ENCODE measurements around the gene CEMIP. TPM values are rescaled to one million over a fixed set of nuclear protein-coding genes. Genes with fewer than 3 reads are reported as not detected.
"Not testable (repeated sequence)": the region's sequence is repeated elsewhere in the genome, so short reads cannot be mapped to it uniquely, and the experiment has no call there.

Gene CEMIP
- total RNA-seq, 2 donors from 2014 or later, result 1.1 to 1.2 TPM

DNA sequence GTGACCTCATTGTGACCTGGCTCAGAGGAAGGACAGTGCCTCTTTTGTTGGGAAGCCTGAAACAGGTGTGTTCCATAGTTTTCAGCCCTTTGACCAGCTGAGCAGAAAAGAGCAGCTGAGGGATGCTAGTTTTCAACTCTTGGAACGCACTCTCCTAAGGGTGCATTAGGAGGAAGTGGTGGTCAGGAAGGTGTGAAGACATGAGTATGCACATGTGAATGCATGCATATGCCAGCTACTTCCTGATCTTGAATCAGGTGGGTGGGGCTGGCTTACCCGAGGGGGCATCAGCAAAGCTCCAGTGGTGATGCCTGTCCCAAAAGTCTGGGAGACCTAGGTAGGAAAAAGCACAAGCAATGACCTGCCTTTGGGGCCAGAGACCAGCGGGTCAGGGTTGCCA, 23.3 kb upstream of the CEMIP start:
- Histone ChIP-seq H3K36me3 (no peaks in the 10 kb centered on the region), H3K27ac (no peak overlapping the region), H3K27me3 (replicated peaks; ENCODE audit: insufficient read depth) (no peaks in the 10 kb centered on the region), H3K4me3 (no peak overlapping the region), H3K4me1 (ENCODE audit: control insufficient read depth in 1 of 2, low read depth in 2 of 2) (no peaks in the 10 kb centered on the region), H3K9me3 (no peaks in the 10 kb centered on the region)
- TF ChIP-seq, protein P1, sequence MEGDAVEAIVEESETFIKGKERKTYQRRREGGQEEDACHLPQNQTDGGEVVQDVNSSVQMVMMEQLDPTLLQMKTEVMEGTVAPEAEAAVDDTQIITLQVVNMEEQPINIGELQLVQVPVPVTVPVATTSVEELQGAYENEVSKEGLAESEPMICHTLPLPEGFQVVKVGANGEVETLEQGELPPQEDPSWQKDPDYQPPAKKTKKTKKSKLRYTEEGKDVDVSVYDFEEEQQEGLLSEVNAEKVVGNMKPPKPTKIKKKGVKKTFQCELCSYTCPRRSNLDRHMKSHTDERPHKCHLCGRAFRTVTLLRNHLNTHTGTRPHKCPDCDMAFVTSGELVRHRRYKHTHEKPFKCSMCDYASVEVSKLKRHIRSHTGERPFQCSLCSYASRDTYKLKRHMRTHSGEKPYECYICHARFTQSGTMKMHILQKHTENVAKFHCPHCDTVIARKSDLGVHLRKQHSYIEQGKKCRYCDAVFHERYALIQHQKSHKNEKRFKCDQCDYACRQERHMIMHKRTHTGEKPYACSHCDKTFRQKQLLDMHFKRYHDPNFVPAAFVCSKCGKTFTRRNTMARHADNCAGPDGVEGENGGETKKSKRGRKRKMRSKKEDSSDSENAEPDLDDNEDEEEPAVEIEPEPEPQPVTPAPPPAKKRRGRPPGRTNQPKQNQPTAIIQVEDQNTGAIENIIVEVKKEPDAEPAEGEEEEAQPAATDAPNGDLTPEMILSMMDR (IDR thresholded peaks at IDR 0.05), result no peak
- no peak for DNase-seq (ENCODE audit: low spot score)
- ATAC-seq (ENCODE audit: insufficient number of reproducible peaks, low FRiP score, low read depth), result no peak

- Histone ChIP-seq H3K4me3 (no peak overlapping the region), H3K27me3 (replicated peaks; ENCODE audit: insufficient read depth) (no peaks in the 10 kb centered on the region), H3K27ac (no peak overlapping the region), H3K9me3 (no peaks in the 10 kb centered on the region), H3K36me3 (no peaks in the 10 kb centered on the region), H3K4me1 (ENCODE audit: control insufficient read depth in 1 of 2, low read depth in 2 of 2) (no peaks in the 10 kb centered on the region)
- ATAC-seq (ENCODE audit: insufficient number of reproducible peaks, low FRiP score, low read depth), result no peak
- DNase-seq (ENCODE audit: low spot score), result no peak
- TF ChIP-seq, protein P1 (IDR thresholded peaks at IDR 0.05), result no peak
Observed at GRCh38 chr15:80758130-80758745, 20.9 kb upstream of the CEMIP start.

DNA sequence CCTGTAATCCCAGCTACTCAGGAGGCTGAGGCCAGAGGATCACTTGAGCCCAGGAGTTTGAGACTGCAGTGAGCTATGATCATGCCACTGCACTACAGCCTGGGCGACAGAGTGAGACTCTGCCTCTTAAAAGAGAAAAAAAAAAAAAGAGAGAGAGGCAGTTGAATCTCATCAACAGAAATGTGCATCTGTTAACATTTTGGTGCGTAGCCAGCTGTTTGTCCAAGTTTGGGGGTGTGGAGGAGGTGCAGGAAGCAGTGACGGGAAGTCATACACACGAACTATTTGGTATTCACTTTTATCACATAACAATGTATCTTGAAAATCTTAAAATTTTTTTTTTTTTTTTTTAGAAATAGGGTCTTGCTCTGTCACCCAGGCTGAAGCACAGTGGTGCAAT, 18.2 kb upstream of the CEMIP start:
- no peak for DNase-seq (ENCODE audit: low spot score)
- Histone ChIP-seq H3K27me3 (replicated peaks; ENCODE audit: insufficient read depth) (no peaks in the 10 kb centered on the region), H3K4me1 (ENCODE audit: control insufficient read depth in 1 of 2, low read depth in 2 of 2) (no peaks in the 10 kb centered on the region), H3K36me3 (no peaks in the 10 kb centered on the region), H3K4me3 (no peak overlapping the region), H3K9me3 (no peaks in the 10 kb centered on the region), H3K27ac (no peak overlapping the region)
- TF ChIP-seq, protein P1 (IDR thresholded peaks at IDR 0.05), result no peak
- no peak for ATAC-seq (ENCODE audit: insufficient number of reproducible peaks, low FRiP score, low read depth)

- Histone ChIP-seq H3K4me3 (no peak overlapping the region), H3K36me3 (no peaks in the 10 kb centered on the region), H3K27me3 (replicated peaks; ENCODE audit: insufficient read depth) (no peaks in the 10 kb centered on the region), H3K4me1 (ENCODE audit: control insufficient read depth in 1 of 2, low read depth in 2 of 2) (no peaks in the 10 kb centered on the region), H3K9me3 (no peaks in the 10 kb centered on the region), H3K27ac (no peak overlapping the region)
- DNase-seq (ENCODE audit: low spot score), result no peak
- TF ChIP-seq, protein P1 (IDR thresholded peaks at IDR 0.05), result no peak
- no peak for ATAC-seq (ENCODE audit: insufficient number of reproducible peaks, low FRiP score, low read depth)
Observed at GRCh38 chr15:80761754-80762153, 17.4 kb upstream of the CEMIP start.

- H3K4me3 ChIP-seq; H3K9me3 ChIP-seq; ATAC-seq (ENCODE audit: insufficient number of reproducible peaks, low FRiP score, low read depth); H3K27ac ChIP-seq; H3K4me1 ChIP-seq (ENCODE audit: control insufficient read depth in 1 of 2, low read depth in 2 of 2); DNase-seq (ENCODE audit: low spot score); H3K27me3 ChIP-seq (replicated peaks; ENCODE audit: insufficient read depth); H3K36me3 ChIP-seq: not testable (repeated sequence)
Observed at GRCh38 chr15:80763235-80763634, 15.9 kb upstream of the CEMIP start.

- no peaks in the 10 kb centered on the region for H3K4me1 ChIP-seq (ENCODE audit: control insufficient read depth in 1 of 2, low read depth in 2 of 2)
- DNase-seq (ENCODE audit: low spot score), result no peak
- H3K4me3 ChIP-seq, result no peak overlapping the region
- TF ChIP-seq, protein P1 (IDR thresholded peaks at IDR 0.05), result no peak
- H3K36me3 ChIP-seq, result no peaks in the 10 kb centered on the region
- no peak overlapping the region for H3K27ac ChIP-seq
- ATAC-seq (ENCODE audit: insufficient number of reproducible peaks, low FRiP score, low read depth), result no peak
- H3K9me3 ChIP-seq, result no peaks in the 10 kb centered on the region
- H3K27me3 ChIP-seq (replicated peaks; ENCODE audit: insufficient read depth), result no peaks in the 10 kb centered on the region
Observed at GRCh38 chr15:80764535-80764934, 14.6 kb upstream of the CEMIP start.

Measured in thoracic aorta (tissue), 2 donors.